BLaER1 (cell line): ENCODE measurements around the gene MGAT4D.

ENCODE experiments used
- H3K27ac ChIP-seq: shearing (Covaris generic); formaldehyde crosslinking; 2 replicates; pipeline ENCODE4 v1.8.1; 2022
- H3K27me3 ChIP-seq: shearing (Covaris generic); formaldehyde crosslinking; 2 replicates; pipeline ENCODE4 v1.8.1; 2022
- H3K36me3 ChIP-seq: shearing (Covaris generic); formaldehyde crosslinking; 2 replicates; pipeline ENCODE4 v1.8.1; 2022
- H3K4me1 ChIP-seq: shearing (Covaris generic); formaldehyde crosslinking; 2 replicates; pipeline ENCODE4 v1.8.1; 2022
- H3K4me2 ChIP-seq: shearing (Covaris generic); formaldehyde crosslinking; 2 replicates; pipeline ENCODE4 v1.8.1; 2022
- H3K4me3 ChIP-seq: shearing (Covaris generic); formaldehyde crosslinking; 2 replicates; pipeline ENCODE4 v1.8.1; 2022
- H3K9ac ChIP-seq: shearing (Covaris generic); formaldehyde crosslinking; 2 replicates; pipeline ENCODE4 v1.8.1; 2022
- H3K9me3 ChIP-seq: shearing (Covaris generic); formaldehyde crosslinking; 2 replicates; pipeline ENCODE4 v1.8.1; 2022
- H4K20me1 ChIP-seq: shearing (Covaris generic); formaldehyde crosslinking; 2 replicates; pipeline ENCODE4 v1.8.1; 2022
- Cebpa-rat ChIP-seq: shearing (Covaris generic); IDR thresholded peaks from 2 replicates; pipeline ENCODE4 v1.8.1; 2022

MGAT4D gene

DNA sequence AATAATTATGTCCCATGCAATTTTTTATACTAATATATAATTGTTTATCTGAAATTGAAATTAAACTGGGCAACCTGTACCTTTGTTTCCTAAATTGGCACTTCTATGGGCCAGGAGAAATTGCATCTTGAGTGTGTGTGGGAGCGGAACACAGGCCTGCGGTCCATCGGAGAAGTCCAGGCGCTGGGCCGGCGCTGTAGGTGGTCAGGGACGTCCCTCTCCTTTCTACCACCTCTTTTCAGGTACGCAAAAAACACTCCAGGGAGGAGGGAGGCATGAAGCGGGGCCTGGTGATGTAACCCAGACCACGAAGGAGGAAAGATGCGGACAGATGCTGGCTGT lies 717 bp downstream of the MGAT4D start:
- no peak overlapping the region for H3K9ac ChIP-seq

GRCh38 chr4:140485939-140486338 lies 12.2 kb downstream of the MGAT4D start:
- Histone ChIP-seq H3K4me2 (no peak overlapping the region), H3K9me3 (peaks cover 7% of the 10 kb centered on the region; the same call in 1 of the 2 replicates), H3K27me3 (no peaks in the 10 kb centered on the region), H3K4me1 (no peaks in the 10 kb centered on the region), H4K20me1 (no peaks in the 10 kb centered on the region), H3K4me3 (no peak overlapping the region), H3K9ac (no peak overlapping the region), H3K27ac (no peak overlapping the region), H3K36me3 (no peaks in the 10 kb centered on the region)
- no peak for TF ChIP-seq Cebpa-rat

More for the DNA sequence above, 717 bp downstream of the MGAT4D start:
- Histone ChIP-seq H3K27me3 (no peaks in the 10 kb centered on the region), H3K9me3 (peaks cover 11% of the 10 kb centered on the region), H3K4me3 (no peak overlapping the region), H3K4me2 (no peak overlapping the region), H4K20me1 (no peaks in the 10 kb centered on the region), H3K27ac (no peak overlapping the region), H3K36me3 (no peaks in the 10 kb centered on the region), H3K4me1 (no peaks in the 10 kb centered on the region)
- no peak for TF ChIP-seq Cebpa-rat

DNA sequence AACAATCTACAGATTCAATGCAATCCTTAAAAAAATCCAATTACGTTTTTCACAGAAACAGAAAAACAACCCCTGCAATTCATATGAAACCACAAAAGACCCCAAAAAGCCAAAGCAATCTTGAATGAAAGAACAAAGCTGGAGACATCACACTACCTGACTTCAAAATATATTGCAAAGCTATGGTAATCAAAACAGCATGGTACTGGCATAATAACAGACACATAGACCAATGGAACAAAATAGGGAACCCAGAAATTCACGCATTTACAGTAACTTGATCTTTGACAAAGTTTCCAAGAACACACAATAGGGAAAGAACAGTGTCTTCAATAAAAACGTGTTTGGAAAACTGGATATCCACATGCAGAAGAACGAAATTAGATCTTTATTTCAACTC lies 14.6 kb downstream of the MGAT4D start:
- Histone ChIP-seq H3K4me1 (no peaks in the 10 kb centered on the region), H3K27ac (no peak overlapping the region), H3K27me3 (no peaks in the 10 kb centered on the region), H3K4me3 (no peak overlapping the region), H3K9me3 (peaks cover 7% of the 10 kb centered on the region; the same call in 1 of the 2 replicates), H3K36me3 (no peaks in the 10 kb centered on the region), H3K9ac (no peak overlapping the region), H3K4me2 (no peak overlapping the region), H4K20me1 (no peaks in the 10 kb centered on the region)
- TF ChIP-seq Cebpa-rat = no peak

DNA sequence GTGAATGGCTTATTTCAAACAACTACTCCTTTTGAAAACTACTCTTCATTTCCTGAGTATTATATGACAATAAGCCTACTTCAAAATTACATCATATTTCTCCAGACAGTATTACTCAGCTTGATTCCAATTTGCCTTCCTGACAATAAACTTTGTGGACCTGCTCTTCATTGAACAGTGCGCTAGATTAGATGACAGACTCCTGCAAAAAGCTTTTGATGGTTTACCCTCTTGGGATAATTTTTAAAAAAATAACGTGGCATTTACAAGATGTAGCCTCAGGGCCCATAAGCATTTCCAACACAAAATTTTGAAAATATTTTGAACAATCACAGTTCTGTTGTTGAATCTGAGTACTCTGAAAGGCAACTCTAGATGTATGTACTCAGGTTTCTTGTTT lies 25.9 kb downstream of the MGAT4D start:
- Histone ChIP-seq H3K27me3 (no peaks in the 10 kb centered on the region), H4K20me1 (no peaks in the 10 kb centered on the region), H3K4me1 (no peaks in the 10 kb centered on the region), H3K4me2 (no peak overlapping the region), H3K4me3 (no peak overlapping the region), H3K27ac (no peak overlapping the region), H3K36me3 (no peaks in the 10 kb centered on the region), H3K9me3 (no peaks in the 10 kb centered on the region), H3K9ac (no peak overlapping the region)
- TF ChIP-seq Cebpa-rat = no peak

DNA sequence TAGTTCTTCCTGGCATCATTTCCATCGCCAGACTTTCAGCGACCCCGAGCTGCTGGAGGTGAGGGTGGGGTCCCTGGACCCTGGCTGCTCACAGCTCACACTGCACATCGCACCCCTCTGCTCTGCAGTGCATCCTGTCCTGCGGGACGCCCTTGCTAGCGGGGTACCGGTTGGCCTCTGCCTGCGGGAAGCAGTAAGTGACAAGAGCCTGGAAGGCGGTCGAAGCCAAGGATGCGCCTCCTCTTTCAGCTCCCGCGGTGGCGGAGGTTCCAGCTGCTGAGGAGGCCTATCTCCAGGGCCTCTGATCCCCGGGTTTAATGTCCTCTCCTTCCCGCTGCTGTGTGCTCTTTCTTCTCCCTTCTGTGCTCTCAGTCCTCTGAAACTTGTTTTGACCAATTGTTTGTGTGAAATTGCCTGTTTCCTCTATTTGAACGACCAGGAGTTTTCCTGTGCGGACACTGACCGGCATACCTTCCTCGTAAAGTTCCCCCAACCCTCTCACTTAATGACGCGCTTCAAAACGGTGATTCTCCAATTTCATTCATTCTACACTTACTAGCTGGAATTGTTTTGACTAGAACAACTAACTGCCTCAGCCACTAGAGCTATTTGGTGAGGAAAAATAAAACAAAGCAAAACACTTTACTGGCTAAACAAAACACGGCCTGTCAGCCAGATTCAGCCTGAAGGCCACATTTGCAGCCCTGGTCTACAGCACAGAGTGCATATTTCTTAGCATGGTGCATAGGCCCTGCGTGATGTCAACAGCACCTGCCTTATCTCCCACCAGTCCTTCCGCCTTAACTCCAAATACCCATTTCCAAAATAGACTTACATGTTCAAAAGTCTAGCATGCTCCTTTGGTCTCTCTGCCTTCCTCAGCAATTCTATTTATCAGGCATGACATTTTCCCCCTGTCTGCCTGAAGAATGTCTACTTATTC lies 28.0 kb downstream of the MGAT4D start:
- no peak overlapping the region for H3K4me2 ChIP-seq
- H3K4me3 ChIP-seq = no peak overlapping the region
- no peaks in the 10 kb centered on the region for H3K36me3 ChIP-seq
- TF ChIP-seq Cebpa-rat = no peak
- no peak overlapping the region for H3K9ac ChIP-seq
- H3K4me1 ChIP-seq = no peaks in the 10 kb centered on the region
- H3K27me3 ChIP-seq = no peaks in the 10 kb centered on the region
- H3K27ac ChIP-seq = no peak overlapping the region
- H3K9me3 ChIP-seq = no peaks in the 10 kb centered on the region
- H4K20me1 ChIP-seq = no peaks in the 10 kb centered on the region

DNA sequence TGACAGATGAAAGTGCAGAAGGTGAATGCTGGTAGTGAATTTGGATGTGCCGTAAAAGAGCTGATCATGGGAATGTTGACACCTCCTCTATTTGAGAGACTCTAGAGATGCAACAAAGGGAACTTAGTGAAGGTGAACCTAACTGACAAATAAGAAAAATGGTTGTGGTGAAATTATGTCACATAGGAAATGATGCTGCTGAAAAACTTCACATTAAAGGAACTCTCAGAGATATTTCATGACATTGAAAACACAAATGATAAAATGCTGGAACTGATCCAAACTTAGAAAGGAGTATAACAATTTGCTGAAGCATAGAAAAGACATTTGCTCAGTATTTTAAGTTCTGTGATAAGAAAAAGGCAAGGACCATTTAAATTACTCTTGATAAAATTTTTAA lies 31.9 kb downstream of the MGAT4D start:
- H3K36me3 ChIP-seq = no peaks in the 10 kb centered on the region
- H4K20me1 ChIP-seq = no peaks in the 10 kb centered on the region
- no peaks in the 10 kb centered on the region for H3K4me1 ChIP-seq
- no peak overlapping the region for H3K9ac ChIP-seq
- H3K27me3 ChIP-seq = no peaks in the 10 kb centered on the region
- H3K4me2 ChIP-seq = no peak overlapping the region
- no peak for TF ChIP-seq Cebpa-rat
- H3K4me3 ChIP-seq = no peak overlapping the region
- H3K9me3 ChIP-seq = no peaks in the 10 kb centered on the region
- no peak overlapping the region for H3K27ac ChIP-seq

- no peak overlapping the region for H3K4me2 ChIP-seq
- no peaks in the 10 kb centered on the region for H3K27me3 ChIP-seq
- H3K4me1 ChIP-seq = no peaks in the 10 kb centered on the region
- no peak overlapping the region for H3K4me3 ChIP-seq
- H3K9ac ChIP-seq = no peak overlapping the region
- no peaks in the 10 kb centered on the region for H4K20me1 ChIP-seq
- no peak overlapping the region for H3K27ac ChIP-seq
- TF ChIP-seq Cebpa-rat = no peak
- no peaks in the 10 kb centered on the region for H3K9me3 ChIP-seq
- no peaks in the 10 kb centered on the region for H3K36me3 ChIP-seq
Measured at GRCh38 chr4:140463614-140464013, 34.5 kb downstream of the MGAT4D start.

DNA sequence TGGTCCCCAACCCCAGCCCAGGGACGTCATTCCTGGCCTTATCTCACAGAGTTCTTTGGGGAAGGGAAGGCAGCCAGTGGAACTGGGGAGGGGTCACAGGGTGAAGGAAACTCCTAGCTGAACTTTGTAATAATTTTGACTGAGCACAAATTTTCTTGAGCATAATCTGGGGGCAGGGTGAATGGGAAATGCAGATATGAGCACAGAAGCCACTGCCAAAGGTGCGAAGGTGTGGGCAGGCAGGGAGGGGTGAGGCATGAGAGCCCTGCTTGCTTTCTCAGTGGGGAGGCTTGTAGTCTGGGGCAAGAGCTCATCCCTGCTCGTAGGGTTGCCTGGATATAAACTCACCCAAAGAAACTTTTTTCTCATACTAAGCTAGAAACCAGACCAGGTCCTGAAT lies 34.9 kb downstream of the MGAT4D start:
- Histone ChIP-seq H3K4me2 (no peak overlapping the region), H3K4me3 (no peak overlapping the region), H3K27me3 (no peaks in the 10 kb centered on the region), H3K4me1 (no peaks in the 10 kb centered on the region), H3K27ac (no peak overlapping the region), H3K36me3 (no peaks in the 10 kb centered on the region), H3K9me3 (no peaks in the 10 kb centered on the region), H3K9ac (no peak overlapping the region), H4K20me1 (no peaks in the 10 kb centered on the region)
- TF ChIP-seq Cebpa-rat = no peak

- no peak overlapping the region for H3K9ac ChIP-seq
- H3K27me3 ChIP-seq = no peaks in the 10 kb centered on the region
- no peaks in the 10 kb centered on the region for H3K9me3 ChIP-seq
- H3K4me3 ChIP-seq = no peak overlapping the region
- no peaks in the 10 kb centered on the region for H4K20me1 ChIP-seq
- H3K4me2 ChIP-seq = no peak overlapping the region
- no peaks in the 10 kb centered on the region for H3K4me1 ChIP-seq
- H3K36me3 ChIP-seq = no peaks in the 10 kb centered on the region
- no peak overlapping the region for H3K27ac ChIP-seq
- no peak for TF ChIP-seq Cebpa-rat
Measured at GRCh38 chr4:140450352-140450751, 47.7 kb downstream of the MGAT4D start.

- Histone ChIP-seq H3K27ac (no peak overlapping the region), H3K27me3 (no peaks in the 10 kb centered on the region), H3K36me3 (no peaks in the 10 kb centered on the region)
Measured at GRCh38 chr4:140448830-140449229, 49.3 kb downstream of the MGAT4D start.

More at GRCh38 chr4:140448830-140449229, 49.3 kb downstream of the MGAT4D start:
- H3K4me2 ChIP-seq = no peak overlapping the region
- H3K4me3 ChIP-seq = no peak overlapping the region
- H3K9ac ChIP-seq = no peak overlapping the region
- H3K4me1 ChIP-seq = no peaks in the 10 kb centered on the region
- TF ChIP-seq Cebpa-rat = no peak
- H4K20me1 ChIP-seq = no peaks in the 10 kb centered on the region
- no peaks in the 10 kb centered on the region for H3K9me3 ChIP-seq
